Measurements from ENCODE around the gene OR5K3.

- TF ChIP-seq, protein P1, sequence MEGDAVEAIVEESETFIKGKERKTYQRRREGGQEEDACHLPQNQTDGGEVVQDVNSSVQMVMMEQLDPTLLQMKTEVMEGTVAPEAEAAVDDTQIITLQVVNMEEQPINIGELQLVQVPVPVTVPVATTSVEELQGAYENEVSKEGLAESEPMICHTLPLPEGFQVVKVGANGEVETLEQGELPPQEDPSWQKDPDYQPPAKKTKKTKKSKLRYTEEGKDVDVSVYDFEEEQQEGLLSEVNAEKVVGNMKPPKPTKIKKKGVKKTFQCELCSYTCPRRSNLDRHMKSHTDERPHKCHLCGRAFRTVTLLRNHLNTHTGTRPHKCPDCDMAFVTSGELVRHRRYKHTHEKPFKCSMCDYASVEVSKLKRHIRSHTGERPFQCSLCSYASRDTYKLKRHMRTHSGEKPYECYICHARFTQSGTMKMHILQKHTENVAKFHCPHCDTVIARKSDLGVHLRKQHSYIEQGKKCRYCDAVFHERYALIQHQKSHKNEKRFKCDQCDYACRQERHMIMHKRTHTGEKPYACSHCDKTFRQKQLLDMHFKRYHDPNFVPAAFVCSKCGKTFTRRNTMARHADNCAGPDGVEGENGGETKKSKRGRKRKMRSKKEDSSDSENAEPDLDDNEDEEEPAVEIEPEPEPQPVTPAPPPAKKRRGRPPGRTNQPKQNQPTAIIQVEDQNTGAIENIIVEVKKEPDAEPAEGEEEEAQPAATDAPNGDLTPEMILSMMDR (conservative IDR thresholded peaks at IDR 0.05 in 1 of 2, IDR thresholded peaks at IDR 0.05 in 1 of 2; ENCODE audit: extremely low read depth in 1 of 2, insufficient read depth in 1 of 2, low read depth in 1 of 2, low read length in 2 of 2), result no peak
- TF ChIP-seq EZH2 (IDR thresholded peaks at IDR 0.05; ENCODE audit: borderline replicate concordance, low read length), result no peak
Observed at GRCh38 chr3:98372445-98372844, 18.0 kb upstream of the OR5K3 start.

All from mammary epithelial cell (primary cell).